ENCODE data around the gene PLA2G6.

Gene PLA2G6

DNA sequence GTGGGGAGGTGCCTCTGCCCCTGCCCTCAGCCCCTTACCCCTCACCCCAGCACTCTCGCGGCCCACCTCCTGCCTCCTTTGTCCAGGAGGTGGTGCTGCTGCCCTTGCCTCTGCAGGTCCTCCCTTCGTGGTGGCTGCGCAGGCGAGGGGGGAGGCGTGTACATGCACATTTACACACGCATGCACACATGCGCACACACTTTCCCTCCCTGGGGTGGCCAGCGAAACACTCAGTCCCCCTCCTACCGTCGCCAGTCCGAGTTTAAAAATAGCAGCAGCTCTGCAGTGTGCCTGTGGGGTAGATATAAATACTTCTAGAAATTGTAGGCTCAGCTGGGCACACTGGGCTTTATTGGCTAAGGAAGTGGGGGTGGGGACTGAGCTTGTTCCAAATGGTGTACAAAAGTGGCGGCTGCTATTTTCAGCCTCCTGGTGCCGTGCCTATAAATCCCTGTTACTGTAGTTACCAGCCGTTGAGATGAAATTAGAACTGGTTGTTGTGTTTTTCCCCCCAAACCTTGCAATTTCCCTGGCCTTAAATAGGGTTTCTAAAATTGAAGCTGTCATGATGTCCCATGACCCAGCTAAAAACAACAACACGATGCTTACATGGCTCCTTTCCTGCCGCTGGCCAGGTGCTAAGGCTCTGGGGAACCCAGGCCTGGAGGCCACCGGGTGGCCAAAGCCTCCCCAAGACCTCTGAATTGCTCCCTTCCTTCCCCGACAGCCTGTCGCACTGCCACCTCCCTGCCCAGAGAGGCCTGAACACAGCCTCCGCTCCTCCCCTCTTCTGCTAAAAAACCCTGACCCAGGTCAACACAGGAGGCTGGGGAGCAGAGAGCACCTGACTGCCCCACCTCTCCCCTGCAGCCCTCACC is 112.0 kb downstream of the PLA2G6 start:
- TF ChIP-seq, protein P1, sequence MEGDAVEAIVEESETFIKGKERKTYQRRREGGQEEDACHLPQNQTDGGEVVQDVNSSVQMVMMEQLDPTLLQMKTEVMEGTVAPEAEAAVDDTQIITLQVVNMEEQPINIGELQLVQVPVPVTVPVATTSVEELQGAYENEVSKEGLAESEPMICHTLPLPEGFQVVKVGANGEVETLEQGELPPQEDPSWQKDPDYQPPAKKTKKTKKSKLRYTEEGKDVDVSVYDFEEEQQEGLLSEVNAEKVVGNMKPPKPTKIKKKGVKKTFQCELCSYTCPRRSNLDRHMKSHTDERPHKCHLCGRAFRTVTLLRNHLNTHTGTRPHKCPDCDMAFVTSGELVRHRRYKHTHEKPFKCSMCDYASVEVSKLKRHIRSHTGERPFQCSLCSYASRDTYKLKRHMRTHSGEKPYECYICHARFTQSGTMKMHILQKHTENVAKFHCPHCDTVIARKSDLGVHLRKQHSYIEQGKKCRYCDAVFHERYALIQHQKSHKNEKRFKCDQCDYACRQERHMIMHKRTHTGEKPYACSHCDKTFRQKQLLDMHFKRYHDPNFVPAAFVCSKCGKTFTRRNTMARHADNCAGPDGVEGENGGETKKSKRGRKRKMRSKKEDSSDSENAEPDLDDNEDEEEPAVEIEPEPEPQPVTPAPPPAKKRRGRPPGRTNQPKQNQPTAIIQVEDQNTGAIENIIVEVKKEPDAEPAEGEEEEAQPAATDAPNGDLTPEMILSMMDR (IDR thresholded peaks at IDR 0.05; ENCODE audit: extremely low read depth, insufficient read depth, missing control alignments) = peak; percentile 34
- no peak for DNase-seq (ENCODE audit: low spot score)
- in situ Hi-C loops (cut with MboI; ENCODE audit: low pct_unique_long_range_greater_than_20kb, low sequenced_read_pairs, unreplicated experiment) = no loop called here

GRCh38 chr22:38068641-38069371 is 112.8 kb downstream of the PLA2G6 start:
- TF ChIP-seq, protein P1 (IDR thresholded peaks at IDR 0.05; ENCODE audit: extremely low read depth, insufficient read depth, missing control alignments) = no peak
- DNase-seq (ENCODE audit: low spot score) = no peak
- in situ Hi-C loops (cut with MboI; ENCODE audit: low pct_unique_long_range_greater_than_20kb, low sequenced_read_pairs, unreplicated experiment) = no loop called here

DNA sequence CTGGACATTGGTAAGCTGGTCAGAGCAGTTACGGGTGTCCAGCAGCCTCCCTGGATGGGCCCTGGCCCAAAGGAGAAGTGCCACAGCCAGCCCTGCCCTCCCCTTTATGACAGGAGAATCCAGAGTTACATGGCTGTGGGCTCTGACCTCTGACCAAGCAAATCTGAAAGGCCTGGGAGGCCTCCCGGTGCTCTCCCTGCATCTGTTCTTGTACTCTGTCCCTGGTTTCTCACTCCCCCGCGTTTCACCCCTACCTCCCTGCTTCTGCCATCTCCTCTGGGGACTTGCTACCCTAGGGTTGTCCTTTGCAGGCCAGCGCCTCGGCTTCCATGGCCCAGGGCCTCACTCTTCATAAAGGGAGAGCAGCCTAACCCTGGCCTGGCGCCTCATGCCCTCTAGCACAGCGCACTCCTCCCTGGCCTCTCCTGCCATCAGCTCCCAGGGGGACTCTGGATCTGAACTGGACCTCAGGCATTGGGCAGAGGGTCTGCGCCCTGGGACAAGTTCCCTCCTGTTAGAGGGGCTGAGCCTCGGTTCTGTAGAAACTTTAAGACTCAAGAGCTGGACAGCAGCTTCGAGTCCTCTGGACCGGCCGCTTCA is 113.8 kb downstream of the PLA2G6 start:
- no peak for DNase-seq (ENCODE audit: low spot score)
- in situ Hi-C loops (cut with MboI; ENCODE audit: low pct_unique_long_range_greater_than_20kb, low sequenced_read_pairs, unreplicated experiment) = no loop called here
- TF ChIP-seq, protein P1 (IDR thresholded peaks at IDR 0.05; ENCODE audit: extremely low read depth, insufficient read depth, missing control alignments) = no peak

DNA sequence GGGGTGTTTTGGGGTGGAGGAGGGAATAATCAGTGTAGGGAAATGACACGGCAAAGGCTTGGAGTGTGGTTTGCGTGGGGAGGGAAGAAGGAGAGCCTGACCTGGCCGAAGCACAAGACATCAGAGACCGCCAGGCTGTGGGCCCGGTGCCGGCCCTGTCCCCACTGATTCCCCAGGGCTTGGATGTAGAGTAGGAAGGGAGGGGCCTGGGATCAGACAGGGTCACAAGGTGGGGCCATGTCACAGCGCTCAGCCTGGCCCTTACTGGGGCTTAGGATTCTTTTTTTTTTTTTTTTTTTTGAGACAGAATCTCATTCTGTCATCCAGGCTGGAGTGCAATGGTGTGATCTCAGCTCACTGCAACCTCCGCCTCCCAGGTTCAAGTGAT is 114.6 kb downstream of the PLA2G6 start:
- TF ChIP-seq, protein P1 (IDR thresholded peaks at IDR 0.05; ENCODE audit: extremely low read depth, insufficient read depth, missing control alignments) = no peak
- in situ Hi-C loops (cut with MboI; ENCODE audit: low pct_unique_long_range_greater_than_20kb, low sequenced_read_pairs, unreplicated experiment) = no loop called here

GRCh38 chr22:38066381-38067027 is 115.1 kb downstream of the PLA2G6 start:
- in situ Hi-C loops (cut with MboI; ENCODE audit: low pct_unique_long_range_greater_than_20kb, low sequenced_read_pairs, unreplicated experiment) = no loop called here
- TF ChIP-seq, protein P1 (IDR thresholded peaks at IDR 0.05; ENCODE audit: extremely low read depth, insufficient read depth, missing control alignments) = no peak
- no peak for DNase-seq (ENCODE audit: low spot score)

More for the DNA sequence above, 114.6 kb downstream of the PLA2G6 start:
- DNase-seq (ENCODE audit: low spot score) = no peak

GRCh38 chr22:38065539-38065938 is 116.1 kb downstream of the PLA2G6 start:
- in situ Hi-C loops (cut with MboI; ENCODE audit: low pct_unique_long_range_greater_than_20kb, low sequenced_read_pairs, unreplicated experiment) = no loop called here
- no peak for DNase-seq (ENCODE audit: low spot score)
- TF ChIP-seq, protein P1 (IDR thresholded peaks at IDR 0.05; ENCODE audit: extremely low read depth, insufficient read depth, missing control alignments) = no peak
